Measurements from ENCODE around the gene PPP1R3C. TPM values are rescaled to one million over a fixed set of nuclear protein-coding genes. Genes with fewer than 3 reads are reported as not detected.

Gene PPP1R3C
- total and polyA plus RNA-seq, 9 donors, result 2.9 to 42.3 (median 16.7) TPM

GRCh38 chr10:91628383-91628782, 4.5 kb downstream of the PPP1R3C start:
- Histone ChIP-seq H3K27ac (no peak overlapping the region), H3K9me3 (peaks cover 0 to 5% of the 10 kb centered on the region in 2 donors), H3K27me3 (no peaks in the 10 kb centered on the region), H3K36me3 (no peaks in the 10 kb centered on the region), H3K4me3 (no peak overlapping the region), H3K4me1 (ENCODE audit: insufficient read depth) (peaks cover 2% of the 10 kb centered on the region)
- no peak for DNase-seq
- 73 to 82% (median 75%) methylated on average over 1 of the region's 1 CpG for WGBS, 3 donors
- intact Hi-C loops (cut with DNase I), result no loop called here
- TF ChIP-seq POLR2A (IDR thresholded peaks at IDR 0.05) (no peak), EP300 (IDR thresholded peaks at IDR 0.05) (no peak), CTCF (IDR thresholded peaks at IDR 0.05) (no peak)

GRCh38 chr10:91627344-91628102, 5.3 kb downstream of the PPP1R3C start:
- no peak for TF ChIP-seq POLR2A (IDR thresholded peaks at IDR 0.05)
- no peak for TF ChIP-seq CTCF (IDR thresholded peaks at IDR 0.05)
- TF ChIP-seq EP300 (IDR thresholded peaks at IDR 0.05), result no peak
- peaks cover 2% of the 10 kb centered on the region for H3K4me1 ChIP-seq (ENCODE audit: insufficient read depth)

GRCh38 chr10:91626936-91627335, 5.9 kb downstream of the PPP1R3C start:
- TF ChIP-seq POLR2A (IDR thresholded peaks at IDR 0.05) (no peak), EP300 (IDR thresholded peaks at IDR 0.05) (no peak), CTCF (IDR thresholded peaks at IDR 0.05) (no peak)
- H3K9me3 ChIP-seq, result peaks cover 0 to 5% of the 10 kb centered on the region in 2 donors
- intact Hi-C loops (cut with DNase I), result no loop called here
- peaks cover 2% of the 10 kb centered on the region for H3K4me1 ChIP-seq (ENCODE audit: insufficient read depth)
- no peak overlapping the region for H3K4me3 ChIP-seq
- no peaks in the 10 kb centered on the region for H3K36me3 ChIP-seq
- H3K27ac ChIP-seq, result no peak overlapping the region
- H3K27me3 ChIP-seq, result no peaks in the 10 kb centered on the region
- WGBS, 3 donors, result 82 to 87% (median 85%) methylated on average over 2 of the region's 2 CpGs
- DNase-seq, result no peak

More at GRCh38 chr10:91627344-91628102, 5.3 kb downstream of the PPP1R3C start:
- H3K27me3 ChIP-seq, result no peaks in the 10 kb centered on the region
- H3K27ac ChIP-seq, result no peak overlapping the region
- peaks cover 0 to 5% of the 10 kb centered on the region in 2 donors for H3K9me3 ChIP-seq
- H3K4me3 ChIP-seq, result no peak overlapping the region
- DNase-seq, result no peak
- intact Hi-C loops (cut with DNase I), result no loop called here
- no peaks in the 10 kb centered on the region for H3K36me3 ChIP-seq
- 73 to 82% (median 80%) methylated on average over 7 of the region's 7 CpGs for WGBS, 3 donors

- no peaks in the 10 kb centered on the region for H3K36me3 ChIP-seq
- no peak for TF ChIP-seq POLR2A (IDR thresholded peaks at IDR 0.05)
- TF ChIP-seq EP300 (IDR thresholded peaks at IDR 0.05), result no peak
- TF ChIP-seq CTCF (IDR thresholded peaks at IDR 0.05), result no peak
- intact Hi-C loops (cut with DNase I), result no loop called here
Observed at GRCh38 chr10:91624633-91625032, 8.2 kb downstream of the PPP1R3C start.

More at GRCh38 chr10:91624633-91625032, 8.2 kb downstream of the PPP1R3C start:
- H3K27ac ChIP-seq, result no peak overlapping the region
- H3K4me3 ChIP-seq, result no peak overlapping the region
- DNase-seq, result no peak
- H3K9me3 ChIP-seq, result no peaks in the 10 kb centered on the region
- H3K27me3 ChIP-seq, result no peaks in the 10 kb centered on the region
- no peaks in the 10 kb centered on the region for H3K4me1 ChIP-seq (ENCODE audit: insufficient read depth)
